ENCODE measurements around the gene MYMX.

The MYMX gene

GRCh38 chr6:44265722-44266233 lies 49.1 kb downstream of the MYMX start:
- DNase-seq: no peak

DNA sequence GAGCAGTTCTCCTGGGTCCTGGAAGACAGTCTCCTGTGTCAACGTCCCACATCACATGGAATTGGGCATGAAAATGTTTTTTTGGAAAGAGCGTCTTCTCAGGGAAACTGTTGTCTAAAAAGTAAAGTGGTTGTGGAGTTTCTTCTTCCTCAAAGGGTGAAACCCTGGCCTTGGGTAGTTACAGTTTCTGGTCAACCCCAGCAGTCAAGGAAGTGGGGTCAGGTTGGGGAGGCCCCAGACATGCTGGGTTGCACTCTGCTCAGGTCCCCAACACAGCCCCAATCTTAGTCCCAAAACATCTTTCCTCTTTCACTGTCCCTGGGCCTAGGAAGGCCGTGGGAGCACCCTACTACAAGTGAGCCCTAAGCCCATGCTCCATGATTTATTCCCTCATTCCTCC lies 49.6 kb downstream of the MYMX start:
- DNase-seq: no peak

- DNase-seq: no peak
Observed at GRCh38 chr6:44267252-44267651, 50.5 kb downstream of the MYMX start.
